Progenitor cell of endocrine pancreas (in vitro differentiated cells): ENCODE results near the gene CPLX3. TPM values are rescaled to one million over a fixed set of nuclear protein-coding genes. Genes with fewer than 3 reads are reported as not detected.

ENCODE experiments used
- DNase-seq: peaks from one replicate; pipeline ENCODE4 v3.0.0; 2021; ENCODE audit warnings: low spot score; ENCODE audit not compliant: unreplicated experiment
- H3K27ac Mint-ChIP-seq: 2 replicates; pipeline ENCODE4 v1.8.0; 2021; ENCODE audit warnings: mild to moderate bottlenecking, moderate library complexity, mixed read lengths
- H3K27me3 Mint-ChIP-seq: 2 replicates; pipeline ENCODE4 v1.8.0; 2021; ENCODE audit warnings: mixed read lengths
- H3K36me3 Mint-ChIP-seq: 2 replicates; pipeline ENCODE4 v1.8.0; 2022; ENCODE audit warnings: mixed read lengths; ENCODE audit not compliant: insufficient read depth
- H3K4me1 Mint-ChIP-seq: 2 replicates; pipeline ENCODE4 v1.8.0; 2021; ENCODE audit warnings: low read depth, mixed read lengths
- H3K4me3 Mint-ChIP-seq: 2 replicates; pipeline ENCODE4 v1.8.0; 2021; ENCODE audit warnings: low read depth, mild to moderate bottlenecking, moderate library complexity, mixed read lengths
- H3K9me3 Mint-ChIP-seq: 2 replicates; pipeline ENCODE4 v1.8.0; 2021; ENCODE audit warnings: low read depth, mixed read lengths
- total RNA-seq: library from RNA; stranded (reverse); gene quantifications from 2 replicates; pipeline ENCODE4 v1.2.1, GENCODE V29; 2021
- TF ChIP-seq, protein P1 (sequence below): fragments of 200-600 bp; sonication (generic); IDR thresholded peaks from one replicate; pipeline ENCODE4 v1.5.0; 2021; ENCODE audit warnings: antibody characterized with exemption, mild to moderate bottlenecking; ENCODE audit not compliant: unreplicated experiment

CPLX3 gene
- total RNA-seq, 1 donor from 2014 or later = not detected

DNA sequence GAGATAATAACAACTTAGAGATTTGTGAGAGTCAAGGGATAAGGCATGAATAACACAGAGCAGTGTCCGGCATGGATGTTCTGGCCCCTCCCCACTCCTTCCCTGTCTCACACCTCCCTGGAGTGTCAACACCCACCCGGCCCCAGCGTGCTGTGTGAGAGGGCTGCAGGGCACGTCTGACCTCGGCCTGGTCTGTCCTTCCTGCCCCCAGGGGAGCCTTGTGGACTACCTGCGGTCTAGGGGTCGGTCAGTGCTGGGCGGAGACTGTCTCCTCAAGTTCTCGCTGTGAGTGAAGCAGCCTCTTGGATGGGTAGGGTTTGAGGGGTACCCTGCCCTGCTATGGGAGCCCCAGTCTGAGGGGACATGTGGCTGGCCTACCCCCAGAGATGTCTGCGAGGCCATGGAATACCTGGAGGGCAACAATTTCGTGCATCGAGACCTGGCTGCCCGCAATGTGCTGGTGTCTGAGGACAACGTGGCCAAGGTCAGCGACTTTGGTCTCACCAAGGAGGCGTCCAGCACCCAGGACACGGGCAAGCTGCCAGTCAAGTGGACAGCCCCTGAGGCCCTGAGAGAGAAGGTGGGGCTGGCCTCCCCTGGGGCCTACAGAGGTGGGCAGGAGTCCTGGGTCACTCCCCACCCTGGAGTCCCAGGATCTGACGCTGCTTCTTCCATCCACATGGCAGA is 25.0 kb upstream of the CPLX3 start:
- no peaks in the 10 kb centered on the region for H3K9me3 Mint-ChIP-seq
- H3K27ac Mint-ChIP-seq = no peak overlapping the region
- H3K4me3 Mint-ChIP-seq = no peak overlapping the region
- no peaks in the 10 kb centered on the region for H3K27me3 Mint-ChIP-seq
- H3K4me1 Mint-ChIP-seq = no peaks in the 10 kb centered on the region
- DNase-seq = no peak
- peaks cover 9% of the 10 kb centered on the region for H3K36me3 Mint-ChIP-seq
- TF ChIP-seq, protein P1, sequence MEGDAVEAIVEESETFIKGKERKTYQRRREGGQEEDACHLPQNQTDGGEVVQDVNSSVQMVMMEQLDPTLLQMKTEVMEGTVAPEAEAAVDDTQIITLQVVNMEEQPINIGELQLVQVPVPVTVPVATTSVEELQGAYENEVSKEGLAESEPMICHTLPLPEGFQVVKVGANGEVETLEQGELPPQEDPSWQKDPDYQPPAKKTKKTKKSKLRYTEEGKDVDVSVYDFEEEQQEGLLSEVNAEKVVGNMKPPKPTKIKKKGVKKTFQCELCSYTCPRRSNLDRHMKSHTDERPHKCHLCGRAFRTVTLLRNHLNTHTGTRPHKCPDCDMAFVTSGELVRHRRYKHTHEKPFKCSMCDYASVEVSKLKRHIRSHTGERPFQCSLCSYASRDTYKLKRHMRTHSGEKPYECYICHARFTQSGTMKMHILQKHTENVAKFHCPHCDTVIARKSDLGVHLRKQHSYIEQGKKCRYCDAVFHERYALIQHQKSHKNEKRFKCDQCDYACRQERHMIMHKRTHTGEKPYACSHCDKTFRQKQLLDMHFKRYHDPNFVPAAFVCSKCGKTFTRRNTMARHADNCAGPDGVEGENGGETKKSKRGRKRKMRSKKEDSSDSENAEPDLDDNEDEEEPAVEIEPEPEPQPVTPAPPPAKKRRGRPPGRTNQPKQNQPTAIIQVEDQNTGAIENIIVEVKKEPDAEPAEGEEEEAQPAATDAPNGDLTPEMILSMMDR = no peak

DNA sequence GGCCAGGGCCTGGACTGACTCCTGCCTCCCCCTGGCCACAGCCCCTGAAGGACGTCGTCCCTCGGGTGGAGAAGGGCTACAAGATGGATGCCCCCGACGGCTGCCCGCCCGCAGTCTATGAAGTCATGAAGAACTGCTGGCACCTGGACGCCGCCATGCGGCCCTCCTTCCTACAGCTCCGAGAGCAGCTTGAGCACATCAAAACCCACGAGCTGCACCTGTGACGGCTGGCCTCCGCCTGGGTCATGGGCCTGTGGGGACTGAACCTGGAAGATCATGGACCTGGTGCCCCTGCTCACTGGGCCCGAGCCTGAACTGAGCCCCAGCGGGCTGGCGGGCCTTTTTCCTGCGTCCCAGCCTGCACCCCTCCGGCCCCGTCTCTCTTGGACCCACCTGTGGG is 24.1 kb upstream of the CPLX3 start:
- Mint-ChIP-seq H3K9me3 (no peaks in the 10 kb centered on the region), H3K4me1 (no peaks in the 10 kb centered on the region), H3K4me3 (no peak overlapping the region), H3K36me3 (peaks cover 9% of the 10 kb centered on the region), H3K27ac (no peak overlapping the region), H3K27me3 (no peaks in the 10 kb centered on the region)
- DNase-seq = no peak
- TF ChIP-seq, protein P1 = no peak

DNA sequence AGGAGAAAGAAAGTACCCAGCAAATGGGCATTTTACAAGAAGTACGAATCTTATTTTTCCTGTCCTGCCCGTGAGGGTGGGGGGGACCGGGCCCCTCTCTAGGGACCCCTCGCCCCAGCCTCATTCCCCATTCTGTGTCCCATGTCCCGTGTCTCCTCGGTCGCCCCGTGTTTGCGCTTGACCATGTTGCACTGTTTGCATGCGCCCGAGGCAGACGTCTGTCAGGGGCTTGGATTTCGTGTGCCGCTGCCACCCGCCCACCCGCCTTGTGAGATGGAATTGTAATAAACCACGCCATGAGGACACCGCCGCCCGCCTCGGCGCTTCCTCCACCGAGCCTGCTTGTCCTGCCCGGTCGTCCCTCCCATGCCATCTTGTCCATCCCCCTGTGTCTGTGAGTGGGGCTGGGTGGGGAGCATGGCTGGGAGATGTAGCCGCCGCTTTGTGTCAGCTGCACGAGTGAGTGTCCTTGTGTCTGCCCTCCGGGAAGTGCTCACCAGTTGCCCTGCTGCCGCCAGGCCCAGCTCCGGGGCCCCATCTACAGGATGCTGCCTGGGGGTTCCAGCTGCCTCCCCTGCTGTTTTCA is 23.5 kb upstream of the CPLX3 start:
- Mint-ChIP-seq H3K4me1 (no peaks in the 10 kb centered on the region), H3K36me3 (peaks cover 9% of the 10 kb centered on the region), H3K4me3 (no peak overlapping the region), H3K9me3 (no peaks in the 10 kb centered on the region), H3K27ac (no peak overlapping the region), H3K27me3 (no peaks in the 10 kb centered on the region)
- TF ChIP-seq, protein P1 = no peak
- no peak for DNase-seq

- Mint-ChIP-seq H3K36me3 (peaks cover 9% of the 10 kb centered on the region), H3K4me3 (no peak overlapping the region), H3K27ac (peak overlapping the region; percentile 60), H3K27me3 (no peaks in the 10 kb centered on the region), H3K9me3 (no peaks in the 10 kb centered on the region), H3K4me1 (no peaks in the 10 kb centered on the region)
- TF ChIP-seq, protein P1 = no peak
- no peak for DNase-seq
Measured at GRCh38 chr15:74804935-74805334, 21.5 kb upstream of the CPLX3 start.

GRCh38 chr15:74807282-74807681 is 19.1 kb upstream of the CPLX3 start:
- H3K36me3 Mint-ChIP-seq = peaks cover 9% of the 10 kb centered on the region
- no peaks in the 10 kb centered on the region for H3K4me1 Mint-ChIP-seq
- no peaks in the 10 kb centered on the region for H3K27me3 Mint-ChIP-seq
- TF ChIP-seq, protein P1 = no peak
- DNase-seq = no peak
- H3K27ac Mint-ChIP-seq = no peak overlapping the region
- H3K4me3 Mint-ChIP-seq = no peak overlapping the region
- H3K9me3 Mint-ChIP-seq = no peaks in the 10 kb centered on the region
